Glutamatergic neuron (in vitro differentiated cells): ENCODE measurements around the gene NAB2. TPM values are rescaled to one million over a fixed set of nuclear protein-coding genes. Genes with fewer than 3 reads are reported as not detected.

Source experiments
- DNase-seq: peaks from one replicate; pipeline ENCODE4 v3.0.0; 2022
- H3K27ac Mint-ChIP-seq: one replicate; pipeline ENCODE4 v1.8.0; 2020; ENCODE audit warnings: mild to moderate bottlenecking, mixed read lengths, inconsistent platforms; ENCODE audit not compliant: unreplicated experiment
- H3K27me3 Mint-ChIP-seq: one replicate; pipeline ENCODE4 v1.8.0; 2020; ENCODE audit warnings: mild to moderate bottlenecking, moderate library complexity, mixed read lengths, inconsistent platforms; ENCODE audit not compliant: unreplicated experiment
- H3K36me3 Mint-ChIP-seq: one replicate; pipeline ENCODE4 v1.8.0; 2020; ENCODE audit warnings: mild to moderate bottlenecking, mixed read lengths, inconsistent platforms; ENCODE audit not compliant: unreplicated experiment
- H3K4me1 Mint-ChIP-seq: one replicate; pipeline ENCODE4 v1.8.0; 2020; ENCODE audit warnings: mild to moderate bottlenecking, low read depth, mixed read lengths, inconsistent platforms; ENCODE audit not compliant: unreplicated experiment
- H3K4me3 Mint-ChIP-seq: one replicate; pipeline ENCODE4 v1.8.0; 2020; ENCODE audit warnings: mild to moderate bottlenecking, mixed read lengths, inconsistent platforms; ENCODE audit not compliant: unreplicated experiment
- H3K9me3 Mint-ChIP-seq: one replicate; pipeline ENCODE4 v1.8.0; 2020; ENCODE audit warnings: mild to moderate bottlenecking, moderate library complexity, mixed read lengths, inconsistent platforms; ENCODE audit not compliant: unreplicated experiment
- CTCF ChIP-seq: fragments of 200-600 bp; sonication (generic); IDR thresholded peaks from one replicate; pipeline ENCODE4 v1.5.0; 2021; ENCODE audit not compliant: partially characterized antibody, unreplicated experiment
- long read RNA-seq: library from polyadenylated mRNA; unstranded; transcript quantifications from one replicate; pipeline ENCODE4 v2.0.0, GENCODE V29; 2020; ENCODE audit not compliant: unreplicated experiment
- total RNA-seq: library from RNA; stranded (reverse); fragmentation: NEBNext Ultra II Directional; extraction: Animal tissue kit (Norgen Biotek cat#: 25700); gene quantifications from one replicate; pipeline ENCODE4 v1.2.1, GENCODE V29; 2021; ENCODE audit not compliant: unreplicated experiment

Gene NAB2
- 20.0 TPM for total RNA-seq
- long read RNA-seq, result 0 reads

- Mint-ChIP-seq H3K4me1 (peaks cover 20% of the 10 kb centered on the region), H3K36me3 (no peaks in the 10 kb centered on the region), H3K27me3 (peaks cover 24% of the 10 kb centered on the region), H3K9me3 (peaks cover 9% of the 10 kb centered on the region), H3K27ac (peak within 1 kb of the TSS; percentile 69), H3K4me3 (peak within 1 kb of the TSS; percentile 98)
- no peak for TF ChIP-seq CTCF
- peak; percentile 80 for DNase-seq
These were observed at the start of gene NAB2 for GRCh38 chr12:57088354-57089270. Gene NAB2, plus strand, starts transcription at chr12:57089114. Its CDS starts 158 bp downstream, at chr12:57089272.

GRCh38 chr12:57040211-57040610, 48.7 kb upstream of the NAB2 start:
- H3K27ac Mint-ChIP-seq, result no peak overlapping the region
- no peaks in the 10 kb centered on the region for H3K4me1 Mint-ChIP-seq
- H3K27me3 Mint-ChIP-seq, result no peaks in the 10 kb centered on the region
- H3K36me3 Mint-ChIP-seq, result no peaks in the 10 kb centered on the region
- TF ChIP-seq CTCF, result no peak
- no peak for DNase-seq
- H3K4me3 Mint-ChIP-seq, result no peak overlapping the region
- H3K9me3 Mint-ChIP-seq, result no peaks in the 10 kb centered on the region

GRCh38 chr12:57040750-57041149, 48.2 kb upstream of the NAB2 start:
- Mint-ChIP-seq H3K4me3 (no peak overlapping the region), H3K27me3 (no peaks in the 10 kb centered on the region), H3K27ac (no peak overlapping the region), H3K36me3 (no peaks in the 10 kb centered on the region), H3K4me1 (no peaks in the 10 kb centered on the region), H3K9me3 (no peaks in the 10 kb centered on the region)
- no peak for TF ChIP-seq CTCF
- no peak for DNase-seq

- TF ChIP-seq CTCF, result no peak
- Mint-ChIP-seq H3K9me3 (no peaks in the 10 kb centered on the region), H3K4me3 (no peak overlapping the region), H3K36me3 (no peaks in the 10 kb centered on the region), H3K27me3 (no peaks in the 10 kb centered on the region), H3K27ac (no peak overlapping the region), H3K4me1 (no peaks in the 10 kb centered on the region)
- DNase-seq, result no peak
These were observed 46.2 kb upstream of the NAB2 start for GRCh38 chr12:57042695-57043094.

GRCh38 chr12:57044468-57044867, 44.4 kb upstream of the NAB2 start:
- no peak for DNase-seq
- H3K27me3 Mint-ChIP-seq, result no peaks in the 10 kb centered on the region
- H3K4me3 Mint-ChIP-seq, result no peak overlapping the region
- TF ChIP-seq CTCF, result no peak
- H3K27ac Mint-ChIP-seq, result no peak overlapping the region
- no peaks in the 10 kb centered on the region for H3K4me1 Mint-ChIP-seq
- no peaks in the 10 kb centered on the region for H3K36me3 Mint-ChIP-seq
- no peaks in the 10 kb centered on the region for H3K9me3 Mint-ChIP-seq
